AG04450 (cell line): Measurements from ENCODE around the gene TLCD3A. TPM values are rescaled to one million over a fixed set of nuclear protein-coding genes. Genes with fewer than 3 reads are reported as not detected.

Experiments
- CTCF ChIA-PET: fragments of 300-600, 350-600 bp; formaldehyde crosslinking; extraction: SDS; loops from one replicate; lab custom pipeline; 2022; ENCODE audit warnings: antibody characterized with exemption, inconsistent platforms; lab: Charles Lee
- POLR2A ChIA-PET: fragments of 350-600 bp; formaldehyde crosslinking; extraction: SDS; loops from one replicate; lab custom pipeline; 2021; ENCODE audit warnings: antibody characterized with exemption, inconsistent platforms; lab: Yijun Ruan, JAX
- DNase-seq: peaks from one replicate; pipeline ENCODE4 v3.0.0-alpha.2; 2011; ENCODE audit warnings: low read depth, low spot score
- H3K27ac ChIP-seq: one replicate; pipeline ENCODE4 v1.5.1; 2012; ENCODE audit warnings: low read depth, low read length, control low read depth
- H3K27me3 ChIP-seq: one replicate; pipeline ENCODE4 v1.6.0; 2012; ENCODE audit warnings: low read length; ENCODE audit not compliant: control insufficient read depth, insufficient read depth
- H3K4me3 ChIP-seq: 2 replicates; pipeline ENCODE4 v1.5.1; 2011; ENCODE audit warnings: mild to moderate bottlenecking, low read depth, low read length, control low read depth
- H3K9me3 ChIP-seq: 2 replicates; pipeline ENCODE4 v1.5.1; 2012; ENCODE audit warnings: low read length; ENCODE audit not compliant: control insufficient read depth, insufficient read depth
- polyA plus RNA-seq: library from polyadenylated mRNA; depleted of rRNA; stranded (reverse); fragments of >200 nt; gene quantifications from 2 replicates; pipeline ENCODE4 v1.2.3, GENCODE V29; 2011
- TF ChIP-seq, protein P1 (sequence below): IDR thresholded peaks from 2 replicates; pipeline ENCODE4 v1.5.1; 2011; ENCODE audit warnings: low read depth, low read length, control low read depth, inconsistent platforms

TLCD3A gene
- polyA plus RNA-seq, 1 experiment: 23.9 TPM

DNA sequence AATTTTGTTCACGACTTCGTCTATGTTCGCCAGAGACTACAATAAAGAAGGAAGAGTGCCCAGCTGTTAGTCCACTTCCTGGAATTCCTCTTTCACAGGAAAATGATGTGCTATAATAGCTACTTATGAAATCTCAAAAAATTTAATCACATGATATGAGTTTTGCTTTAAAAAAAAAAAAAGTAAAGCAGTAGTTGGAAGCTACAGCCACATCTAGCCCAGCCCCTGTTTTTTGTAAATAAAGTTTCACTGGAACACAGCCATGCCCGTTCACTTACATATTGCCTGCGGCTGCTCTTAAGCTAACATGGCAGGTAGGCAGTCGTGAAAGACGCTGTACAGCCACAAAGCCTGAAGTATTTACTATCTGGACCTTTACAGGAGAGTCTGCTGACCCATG lies 33.1 kb upstream of the TLCD3A start:
- H3K27me3 ChIP-seq: no peaks in the 10 kb centered on the region
- no peak overlapping the region for H3K4me3 ChIP-seq
- POLR2A ChIA-PET: interaction anchor here (0.6 to 1.8 kb wide), 2 partner anchors 8 to 287 kb away, joined by 3 to 9 read pairs; no protein-coding TSS in a partner anchor
- TF ChIP-seq, protein P1, sequence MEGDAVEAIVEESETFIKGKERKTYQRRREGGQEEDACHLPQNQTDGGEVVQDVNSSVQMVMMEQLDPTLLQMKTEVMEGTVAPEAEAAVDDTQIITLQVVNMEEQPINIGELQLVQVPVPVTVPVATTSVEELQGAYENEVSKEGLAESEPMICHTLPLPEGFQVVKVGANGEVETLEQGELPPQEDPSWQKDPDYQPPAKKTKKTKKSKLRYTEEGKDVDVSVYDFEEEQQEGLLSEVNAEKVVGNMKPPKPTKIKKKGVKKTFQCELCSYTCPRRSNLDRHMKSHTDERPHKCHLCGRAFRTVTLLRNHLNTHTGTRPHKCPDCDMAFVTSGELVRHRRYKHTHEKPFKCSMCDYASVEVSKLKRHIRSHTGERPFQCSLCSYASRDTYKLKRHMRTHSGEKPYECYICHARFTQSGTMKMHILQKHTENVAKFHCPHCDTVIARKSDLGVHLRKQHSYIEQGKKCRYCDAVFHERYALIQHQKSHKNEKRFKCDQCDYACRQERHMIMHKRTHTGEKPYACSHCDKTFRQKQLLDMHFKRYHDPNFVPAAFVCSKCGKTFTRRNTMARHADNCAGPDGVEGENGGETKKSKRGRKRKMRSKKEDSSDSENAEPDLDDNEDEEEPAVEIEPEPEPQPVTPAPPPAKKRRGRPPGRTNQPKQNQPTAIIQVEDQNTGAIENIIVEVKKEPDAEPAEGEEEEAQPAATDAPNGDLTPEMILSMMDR: no peak
- H3K9me3 ChIP-seq: no peaks in the 10 kb centered on the region; the same call in 1 of the 2 replicates
- no peak for DNase-seq
- H3K27ac ChIP-seq: no peak overlapping the region
- CTCF ChIA-PET: interaction anchor here (0.5 to 16.5 kb wide), 30 partner anchors 12 to 555 kb away, joined by 3 to 468 read pairs (median 5); partner anchors contain the start of gene VPS53

DNA sequence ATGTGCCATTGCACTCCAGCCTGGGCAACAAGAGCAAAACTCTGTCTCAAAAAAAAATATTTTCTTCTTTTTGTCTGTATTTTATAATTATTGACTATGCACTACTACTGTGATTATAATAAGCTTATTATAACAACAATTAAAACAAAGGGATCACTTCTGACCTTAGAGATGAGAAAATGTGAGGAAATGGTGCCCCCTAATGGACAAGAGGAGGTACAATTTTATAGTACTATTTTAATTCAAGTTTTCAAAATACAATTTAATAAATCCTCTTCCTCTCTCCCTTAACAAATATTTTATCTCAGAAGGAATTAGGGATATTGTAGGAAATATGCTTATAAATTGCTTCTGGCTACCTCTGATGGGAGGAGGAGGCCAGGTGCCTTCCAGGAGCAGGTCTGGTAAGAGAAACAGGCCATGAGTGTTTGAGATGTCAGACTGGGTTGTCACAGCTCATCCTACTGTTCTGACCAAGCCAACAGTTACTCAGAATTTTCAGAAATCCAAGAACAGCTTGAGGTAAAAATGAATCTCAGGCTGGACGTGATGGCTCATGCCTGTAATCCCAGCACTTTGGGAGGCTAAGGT lies 31.8 kb upstream of the TLCD3A start:
- POLR2A ChIA-PET: interaction anchor here (0.6 to 1.8 kb wide), 2 partner anchors 141 to 289 kb away, joined by 3 to 9 read pairs; no protein-coding TSS in a partner anchor
- TF ChIP-seq, protein P1: peak; percentile 59

DNA sequence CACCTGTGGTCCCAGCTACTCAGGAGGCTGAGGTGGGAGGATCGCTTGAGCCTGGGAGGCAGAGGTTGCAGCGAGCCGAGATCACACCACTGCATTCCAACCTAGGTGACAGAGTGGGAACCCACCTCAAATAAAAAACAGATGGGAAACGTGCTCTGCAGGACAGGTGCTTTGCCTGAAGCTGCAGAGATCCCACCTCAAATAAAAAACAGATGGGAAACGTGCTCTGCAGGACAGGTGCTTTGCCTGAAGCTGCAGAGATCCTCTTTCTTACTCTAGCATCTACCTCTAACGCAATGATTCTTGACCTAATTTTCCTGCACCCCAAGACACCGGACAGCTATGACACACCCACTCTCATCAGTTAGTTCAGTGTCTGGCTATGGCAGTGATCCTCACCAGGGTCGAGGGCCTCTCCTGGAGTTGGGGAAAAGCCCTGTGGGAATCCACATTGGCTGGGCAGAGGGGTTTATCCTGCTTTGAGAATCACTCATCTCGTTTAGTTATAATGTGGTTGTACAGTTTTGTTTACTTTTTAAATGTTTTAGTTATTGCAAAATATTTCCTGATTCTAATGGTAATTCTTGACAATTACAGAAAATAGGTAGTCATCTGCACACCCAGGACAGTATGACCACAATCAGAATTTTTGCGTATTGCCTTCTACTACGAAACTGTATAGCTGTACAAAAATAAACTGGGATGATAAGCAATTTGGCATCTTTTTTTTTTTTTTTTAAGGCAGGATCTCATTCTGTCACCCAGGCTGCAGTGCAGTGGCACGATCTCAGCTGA lies 29.1 kb upstream of the TLCD3A start:
- TF ChIP-seq, protein P1: no peak
- CTCF ChIA-PET: interaction anchor here (0.6 to 16.5 kb wide), 5 partner anchors 9 to 292 kb away, joined by 3 to 468 read pairs (median 5); a partner anchor contains a TSS
- DNase-seq: no peak
- POLR2A ChIA-PET: interaction anchor here (0.7 kb wide), 1 partner anchor 106 kb away, joined by 4 read pairs; no protein-coding TSS in a partner anchor
- H3K9me3 ChIP-seq: no peaks in the 10 kb centered on the region
- no peak overlapping the region for H3K4me3 ChIP-seq
- H3K27ac ChIP-seq: peak overlapping the region; percentile 21
- H3K27me3 ChIP-seq: no peaks in the 10 kb centered on the region

More for the DNA sequence above, 31.8 kb upstream of the TLCD3A start:
- Histone ChIP-seq H3K4me3 (no peak overlapping the region), H3K9me3 (no peaks in the 10 kb centered on the region; the same call in 1 of the 2 replicates), H3K27me3 (no peaks in the 10 kb centered on the region), H3K27ac (no peak overlapping the region)
- no peak for DNase-seq
- CTCF ChIA-PET: interaction anchor here (0.6 to 16.5 kb wide), 50 partner anchors 10 to 556 kb away, joined by 3 to 468 read pairs (median 5); partner anchors contain the start of genes RFLNB, TIMM22 and VPS53

DNA sequence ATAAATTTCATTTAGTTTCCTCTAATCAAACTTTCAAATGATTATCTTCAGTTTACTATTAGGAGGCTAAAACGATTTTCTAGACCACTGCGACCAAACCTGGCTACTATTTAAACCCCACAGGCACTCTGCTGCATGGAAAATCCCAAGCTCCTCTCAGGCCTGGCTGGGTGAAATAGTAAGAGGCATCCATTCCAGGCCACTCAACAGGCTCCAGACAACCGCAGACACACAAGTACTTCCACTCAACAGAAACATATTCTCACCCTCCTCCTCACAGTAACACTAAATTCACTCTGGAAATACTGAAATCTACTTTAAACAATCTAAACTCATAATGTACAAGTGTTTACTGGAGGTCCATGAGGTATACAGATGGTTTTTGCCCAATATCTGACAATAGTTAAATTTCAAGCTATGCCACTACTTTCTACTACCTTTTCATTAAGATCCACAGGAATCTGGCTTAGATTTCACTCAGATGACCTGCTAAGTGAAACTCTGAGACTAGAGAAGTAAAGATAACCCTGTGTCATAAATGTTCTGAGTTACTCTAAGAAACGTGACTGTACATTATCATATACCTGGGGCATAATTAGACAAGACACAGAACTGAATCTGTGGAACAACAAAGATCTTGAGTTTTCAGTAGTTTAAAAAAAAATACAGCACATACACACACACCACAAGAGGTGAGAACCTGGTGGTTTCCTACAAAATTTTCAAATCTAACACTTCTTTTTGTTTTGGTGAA lies 28.1 kb upstream of the TLCD3A start:
- no peaks in the 10 kb centered on the region for H3K9me3 ChIP-seq
- DNase-seq: no peak
- H3K27ac ChIP-seq: no peak overlapping the region
- TF ChIP-seq, protein P1: no peak
- CTCF ChIA-PET: interaction anchor here (0.6 to 16.5 kb wide), 5 partner anchors 8 to 293 kb away, joined by 3 to 468 read pairs (median 5); a partner anchor contains a TSS
- POLR2A ChIA-PET: interaction anchor here (0.7 kb wide), 1 partner anchor 107 kb away, joined by 4 read pairs; no protein-coding TSS in a partner anchor
- no peak overlapping the region for H3K4me3 ChIP-seq
- no peaks in the 10 kb centered on the region for H3K27me3 ChIP-seq
